GM18517 (cell line): ENCODE results near the gene TRMT112.

ENCODE experiments used
- ATAC-seq: cut with Tn5 transposase; IDR thresholded peaks from one replicate; pipeline ENCODE4 v1.9.1; 2021; ENCODE audit warnings: mild to moderate bottlenecking, moderate library complexity; ENCODE audit not compliant: unreplicated experiment

TRMT112 gene

DNA sequence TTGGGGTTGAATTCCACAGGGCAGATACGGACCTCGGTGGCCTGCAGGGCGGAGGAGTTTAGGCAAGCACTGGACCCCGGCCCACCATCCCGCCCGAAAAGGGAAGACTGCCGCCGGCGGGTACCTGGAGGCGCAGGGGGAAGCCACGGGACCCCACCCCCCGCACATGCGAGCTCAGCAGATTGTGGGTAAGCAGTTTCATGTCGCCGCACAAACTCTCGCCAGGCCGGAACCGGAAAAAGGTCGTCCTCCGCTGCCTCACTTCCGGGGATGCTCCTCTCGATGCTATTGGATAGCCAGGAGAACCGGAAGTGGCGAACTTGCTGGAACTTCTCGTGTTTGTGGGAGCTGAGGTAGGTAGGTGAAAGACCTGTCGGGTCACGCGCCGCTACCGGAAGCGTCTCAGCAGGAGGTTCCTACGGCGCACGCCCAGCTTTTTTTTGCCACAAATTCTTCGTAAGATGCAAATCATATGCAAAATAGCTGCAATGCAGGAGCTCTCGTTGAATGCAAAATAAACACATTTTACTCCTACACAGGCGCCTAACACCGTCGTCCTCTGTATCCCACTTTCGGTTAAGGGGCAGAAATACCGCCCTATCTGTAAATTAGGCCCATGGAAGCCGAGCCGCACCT lies at the start of gene TRMT112:
Gene TRMT112 (minus strand): TSS at position 235 of the 636 bp plus-strand sequence. CDS start 33 bp downstream, at position 202.
- peak; percentile 62 for ATAC-seq

DNA sequence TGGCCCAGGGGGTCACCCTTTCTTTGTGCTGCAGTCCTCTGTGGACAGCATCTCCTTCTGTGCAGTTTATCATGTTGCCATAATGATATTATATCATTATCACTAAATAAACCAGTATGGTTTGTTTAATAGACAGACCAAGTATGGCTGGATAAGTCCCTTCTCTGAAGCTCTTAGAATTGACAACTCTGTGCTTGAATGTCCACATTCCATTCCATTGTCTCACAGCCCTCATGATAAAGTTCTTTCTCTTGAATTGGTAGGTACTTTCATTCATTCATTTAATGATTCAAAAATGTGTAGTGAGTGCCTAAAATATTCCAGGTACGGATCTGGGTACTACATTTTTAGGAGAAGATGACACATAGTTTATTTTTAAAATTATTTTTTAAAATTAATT lies 49.4 kb upstream of the TRMT112 start:
- no peak for ATAC-seq

- ATAC-seq = no peak
Measured at GRCh38 chr11:64364911-64365310, 47.6 kb upstream of the TRMT112 start.

DNA sequence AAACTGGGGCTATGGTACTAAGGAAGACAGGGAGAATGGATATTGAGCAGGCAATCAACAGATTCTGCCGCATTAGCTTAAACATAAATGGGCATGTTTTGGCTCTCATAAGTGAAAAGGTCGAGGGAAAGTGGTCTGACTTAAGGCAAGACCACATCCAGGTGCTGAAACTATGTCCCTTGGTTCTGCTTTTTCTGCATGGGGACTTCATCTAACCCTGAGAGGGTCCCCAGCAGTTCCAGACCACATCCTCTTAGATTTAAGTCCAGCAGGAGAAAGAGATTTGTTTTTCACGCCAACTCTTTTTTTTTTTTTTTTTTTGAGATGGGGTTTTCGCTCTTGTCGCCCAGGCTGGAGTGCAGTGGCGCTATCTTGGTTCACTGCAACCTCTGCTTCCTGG lies 47.1 kb upstream of the TRMT112 start:
- no peak for ATAC-seq

- no peak for ATAC-seq
Measured at GRCh38 chr11:64362339-64362738, 45.0 kb upstream of the TRMT112 start.

DNA sequence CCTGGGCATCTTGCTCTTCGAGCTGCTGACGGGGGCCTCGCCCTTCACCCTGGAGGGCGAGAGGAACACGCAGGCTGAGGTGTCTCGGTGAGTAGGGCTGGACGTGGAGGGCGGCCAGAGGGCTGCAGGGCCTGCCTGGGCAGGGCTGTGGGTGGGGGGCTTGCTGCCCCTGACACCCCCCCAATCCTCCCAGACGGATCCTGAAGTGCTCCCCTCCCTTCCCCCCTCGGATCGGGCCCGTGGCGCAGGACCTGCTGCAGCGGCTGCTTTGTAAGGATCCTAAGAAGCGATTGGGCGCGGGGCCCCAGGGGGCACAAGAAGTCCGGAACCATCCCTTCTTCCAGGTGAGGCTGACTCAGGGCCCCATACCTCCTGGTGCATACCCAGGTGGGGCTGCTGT lies 44.3 kb upstream of the TRMT112 start:
- no peak for ATAC-seq

DNA sequence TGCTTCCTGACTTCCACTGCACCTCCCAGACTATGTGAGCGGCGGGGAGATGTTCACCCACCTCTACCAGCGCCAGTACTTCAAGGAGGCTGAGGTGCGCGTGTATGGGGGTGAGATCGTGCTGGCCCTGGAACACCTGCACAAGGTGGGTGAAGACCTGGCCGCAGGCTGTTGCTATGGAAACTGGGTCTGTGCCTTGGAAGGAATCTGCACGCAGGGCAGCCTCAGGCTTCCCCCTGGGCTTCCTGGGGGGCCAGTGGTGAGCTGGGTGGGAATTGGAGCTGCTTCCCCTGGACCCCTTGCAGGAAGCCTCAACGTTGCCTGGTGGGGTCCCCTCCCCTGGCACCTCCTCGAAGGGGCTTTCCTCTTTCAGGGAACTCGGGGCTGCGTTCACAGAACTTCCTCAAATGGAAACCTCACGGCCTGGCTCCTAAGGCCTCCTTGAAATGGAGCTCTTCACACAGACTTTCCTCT lies 43.1 kb upstream of the TRMT112 start:
- ATAC-seq = no peak

DNA sequence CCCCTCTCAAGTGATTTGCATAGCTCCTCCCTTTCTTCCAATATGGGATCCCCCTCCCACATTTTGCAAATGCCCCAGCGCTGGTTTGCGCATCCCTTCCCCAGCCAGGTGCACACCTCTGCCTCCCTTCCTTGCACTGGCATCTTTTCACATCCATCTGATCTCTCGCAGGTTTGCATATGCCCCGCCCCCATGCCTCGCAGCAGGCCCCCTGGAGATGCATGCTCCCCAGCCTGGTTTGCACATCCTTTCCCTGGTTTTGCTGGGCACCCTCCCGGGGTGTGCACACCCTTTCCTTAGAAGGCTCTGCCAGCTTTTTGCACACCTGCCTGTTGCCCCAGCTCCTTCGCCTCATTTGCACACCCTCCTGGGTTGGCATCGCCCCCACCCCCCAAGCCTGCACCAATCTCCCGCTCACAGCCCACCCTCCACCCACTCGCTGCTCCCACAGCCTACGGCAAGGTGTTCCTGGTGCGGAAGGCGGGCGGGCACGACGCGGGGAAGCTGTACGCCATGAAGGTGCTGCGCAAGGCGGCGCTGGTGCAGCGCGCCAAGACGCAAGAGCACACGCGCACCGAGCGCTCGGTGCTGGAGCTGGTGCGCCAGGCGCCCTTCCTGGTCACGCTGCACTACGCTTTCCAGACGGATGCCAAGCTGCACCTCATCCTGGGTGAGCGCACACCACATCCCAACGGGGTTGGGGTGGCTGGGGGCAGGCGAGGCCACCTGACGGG lies 42.5 kb upstream of the TRMT112 start:
- no peak for ATAC-seq

GRCh38 chr11:64358907-64359711 lies 41.8 kb upstream of the TRMT112 start, which contains the start of gene RPS6KA4:
RPS6KA4 (plus strand) TSS chr11:64359162; CDS start chr11:64359236, 74 bp downstream.
- no peak for ATAC-seq

DNA sequence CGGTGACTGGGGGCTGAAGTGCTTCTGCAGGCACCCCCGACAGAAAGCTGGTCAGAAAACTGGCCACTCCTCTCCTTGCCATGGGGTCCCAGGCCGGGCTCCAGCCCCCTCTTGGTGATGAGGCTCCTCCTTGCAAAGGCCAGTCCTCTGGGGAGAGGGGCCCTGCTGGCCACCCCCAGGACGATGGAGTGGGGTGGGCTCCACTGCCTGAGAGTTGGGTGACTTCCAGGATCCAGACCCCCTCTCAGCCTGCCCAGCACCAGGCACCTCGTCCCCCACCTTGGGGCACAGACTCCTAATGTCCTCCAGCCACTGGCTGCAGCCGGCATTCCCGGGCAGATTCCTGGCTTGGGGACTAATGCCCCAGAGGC lies 41.2 kb upstream of the TRMT112 start:
- no peak for ATAC-seq

DNA sequence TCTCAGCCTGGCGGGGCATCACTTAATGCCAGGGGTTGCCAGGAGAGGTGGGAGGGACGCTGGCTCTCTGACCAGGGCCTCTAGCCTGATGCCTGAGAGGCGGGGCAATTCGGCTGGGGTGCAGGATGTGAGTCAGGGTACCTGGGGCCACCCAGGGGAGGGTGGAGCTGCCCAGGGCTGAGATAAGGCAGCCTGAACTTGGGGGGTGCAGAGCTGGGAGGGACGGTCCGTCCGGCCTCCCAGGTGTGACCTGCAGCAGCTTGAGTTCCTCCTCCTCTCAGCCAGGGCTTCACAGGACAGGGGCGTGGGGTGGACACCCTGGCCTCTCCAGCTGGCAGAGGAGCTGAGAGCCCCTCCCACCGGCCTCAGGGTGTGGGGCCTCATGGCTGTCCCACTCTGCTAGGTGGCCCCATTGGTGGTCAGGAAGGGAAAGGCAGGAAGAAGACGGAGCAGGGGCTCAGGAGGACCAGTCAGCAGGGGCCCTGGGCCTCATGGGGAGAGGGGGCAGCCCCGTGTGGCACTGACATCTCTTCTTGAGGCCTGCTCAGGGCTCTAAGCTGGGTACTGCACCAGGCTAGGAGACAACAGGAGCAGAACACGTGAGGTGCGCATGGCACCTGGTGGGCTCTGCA lies 40.7 kb upstream of the TRMT112 start:
- no peak for ATAC-seq

DNA sequence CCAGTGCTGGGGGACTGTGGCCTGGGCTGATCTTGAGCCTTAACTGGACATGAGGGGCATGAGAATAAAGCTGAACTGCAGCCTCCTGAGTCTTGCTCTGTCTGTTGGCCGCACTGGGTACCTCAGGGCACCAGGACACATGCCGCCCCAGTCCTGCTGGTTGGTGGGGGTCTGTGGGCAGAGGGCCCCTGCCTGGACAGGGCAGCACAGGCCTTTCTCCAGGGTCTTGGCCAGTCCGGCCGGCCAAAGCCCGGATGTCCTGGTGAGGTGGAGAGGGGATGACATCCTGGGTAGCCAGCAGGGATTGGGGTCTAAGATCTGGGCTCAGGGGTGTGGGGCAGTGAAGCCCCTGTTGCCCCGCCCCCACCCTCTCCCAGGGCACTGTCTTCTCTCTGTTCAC lies 40.1 kb upstream of the TRMT112 start:
- ATAC-seq = no peak

- ATAC-seq = no peak
Measured at GRCh38 chr11:64356498-64357411, 39.4 kb upstream of the TRMT112 start.

- no peak for ATAC-seq
Measured at GRCh38 chr11:64355078-64355940, 38.0 kb upstream of the TRMT112 start.

GRCh38 chr11:64353715-64354506 lies 36.6 kb upstream of the TRMT112 start:
- ATAC-seq = no peak

- ATAC-seq = no peak
Measured at GRCh38 chr11:64352995-64353714, 35.8 kb upstream of the TRMT112 start.

DNA sequence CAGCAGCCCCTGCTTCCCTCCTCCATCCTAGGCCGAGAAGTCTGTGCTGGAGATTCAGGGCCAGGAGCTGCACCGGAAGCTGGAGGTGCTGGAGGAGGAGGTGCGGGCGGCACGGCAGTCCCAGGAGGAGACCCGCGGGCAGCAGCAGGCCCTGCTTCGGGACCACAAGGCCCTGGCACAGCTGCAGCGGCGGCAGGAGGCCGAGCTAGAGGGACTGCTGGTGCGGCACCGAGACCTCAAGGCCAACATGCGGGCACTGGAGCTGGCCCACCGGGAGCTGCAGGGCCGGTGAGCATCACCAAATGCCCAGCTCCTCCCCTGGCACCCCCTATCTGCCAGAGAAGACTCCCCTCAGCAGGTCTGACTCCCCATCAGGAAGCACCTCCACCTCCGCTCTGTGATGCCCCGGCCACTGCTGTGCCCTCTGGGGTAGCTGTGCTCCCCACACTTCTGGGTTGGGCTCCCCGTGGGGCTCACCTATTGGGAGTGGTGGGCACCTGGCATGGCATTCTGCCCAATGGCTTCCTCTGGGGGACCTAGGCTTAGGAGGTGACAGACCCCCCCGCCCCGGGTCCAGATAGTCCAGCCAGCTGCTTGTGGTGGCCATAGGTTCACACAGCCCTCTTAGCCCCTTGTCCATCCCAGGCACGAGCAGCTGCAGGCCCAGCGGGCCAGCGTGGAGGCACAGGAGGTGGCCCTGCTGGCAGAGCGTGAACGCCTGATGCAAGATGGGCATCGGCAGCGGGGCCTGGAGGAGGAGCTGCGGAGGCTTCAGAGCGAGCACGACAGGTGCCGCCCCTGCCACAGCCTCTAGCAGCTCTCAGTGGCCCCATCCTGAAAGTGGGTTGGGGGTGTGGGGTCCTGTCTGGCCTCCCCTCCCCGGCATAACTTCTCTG lies 35.0 kb upstream of the TRMT112 start:
- ATAC-seq = no peak
